SIG-M5 treated with dmso at 0.1 percent for 504 hours (cell line): ENCODE data around the gene VAV2.

Experiments
- DNase-seq: peaks from one replicate; lab custom pipeline; 2025; ENCODE audit not compliant: unreplicated experiment; lab: John Stamatoyannopoulos, UW

VAV2 gene

GRCh38 chr9:133881671-133882381 is 110.3 kb downstream of the VAV2 start:
- no peak for DNase-seq

GRCh38 chr9:133880851-133881661 is 111.1 kb downstream of the VAV2 start:
- DNase-seq = no peak

GRCh38 chr9:133880136-133880535 is 112.0 kb downstream of the VAV2 start:
- DNase-seq = no peak

- no peak for DNase-seq
Observed at GRCh38 chr9:133879615-133880014, 112.5 kb downstream of the VAV2 start.

- DNase-seq = no peak
Observed at GRCh38 chr9:133878402-133878801, 113.7 kb downstream of the VAV2 start.

GRCh38 chr9:133877967-133878366 is 114.2 kb downstream of the VAV2 start:
- DNase-seq = no peak

GRCh38 chr9:133877327-133877726 is 114.8 kb downstream of the VAV2 start:
- no peak for DNase-seq

- DNase-seq = no peak
Observed at GRCh38 chr9:133876836-133877235, 115.3 kb downstream of the VAV2 start.

- DNase-seq = no peak
Observed at GRCh38 chr9:133876144-133876543, 116.0 kb downstream of the VAV2 start.

GRCh38 chr9:133875131-133875530 is 117.0 kb downstream of the VAV2 start:
- no peak for DNase-seq

GRCh38 chr9:133874659-133875058 is 117.5 kb downstream of the VAV2 start:
- no peak for DNase-seq

GRCh38 chr9:133874060-133874657 is 118.0 kb downstream of the VAV2 start:
- peak; percentile 28 for DNase-seq

GRCh38 chr9:133873461-133873891 is 118.6 kb downstream of the VAV2 start:
- DNase-seq = no peak

GRCh38 chr9:133873009-133873408 is 119.1 kb downstream of the VAV2 start:
- DNase-seq = no peak

GRCh38 chr9:133870598-133871595 is 121.2 kb downstream of the VAV2 start:
- DNase-seq = no peak

- no peak for DNase-seq
Observed at GRCh38 chr9:133869674-133870405, 122.3 kb downstream of the VAV2 start.

- no peak for DNase-seq
Observed at GRCh38 chr9:133868203-133868602, 123.9 kb downstream of the VAV2 start.

GRCh38 chr9:133866946-133867345 is 125.2 kb downstream of the VAV2 start:
- no peak for DNase-seq

GRCh38 chr9:133864011-133864410 is 128.1 kb downstream of the VAV2 start:
- DNase-seq = no peak

- DNase-seq = no peak
Observed at GRCh38 chr9:133863257-133863592, 128.9 kb downstream of the VAV2 start.
